ENCODE measurements around the gene PXK.

PXK gene

DNA sequence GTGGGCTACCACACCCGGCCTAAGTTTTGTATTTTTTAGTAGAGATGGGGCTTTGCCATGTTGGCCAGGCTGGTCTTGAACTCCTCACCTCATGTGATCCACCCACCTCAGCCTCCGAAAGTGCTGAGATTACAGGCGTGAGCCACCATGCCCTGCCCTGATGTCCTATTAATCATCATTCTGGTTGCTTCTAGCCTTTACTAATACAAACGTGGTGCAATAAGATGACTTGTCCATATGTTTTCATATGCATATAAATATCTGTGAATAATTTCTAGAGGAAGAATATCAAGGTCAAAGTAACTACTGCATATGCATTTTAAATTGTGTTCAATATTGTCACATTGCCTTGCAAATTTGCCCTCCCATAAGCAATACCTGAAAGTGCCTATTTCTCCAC, 126.5 kb downstream of the PXK start:
- TF ChIP-seq, protein P1, sequence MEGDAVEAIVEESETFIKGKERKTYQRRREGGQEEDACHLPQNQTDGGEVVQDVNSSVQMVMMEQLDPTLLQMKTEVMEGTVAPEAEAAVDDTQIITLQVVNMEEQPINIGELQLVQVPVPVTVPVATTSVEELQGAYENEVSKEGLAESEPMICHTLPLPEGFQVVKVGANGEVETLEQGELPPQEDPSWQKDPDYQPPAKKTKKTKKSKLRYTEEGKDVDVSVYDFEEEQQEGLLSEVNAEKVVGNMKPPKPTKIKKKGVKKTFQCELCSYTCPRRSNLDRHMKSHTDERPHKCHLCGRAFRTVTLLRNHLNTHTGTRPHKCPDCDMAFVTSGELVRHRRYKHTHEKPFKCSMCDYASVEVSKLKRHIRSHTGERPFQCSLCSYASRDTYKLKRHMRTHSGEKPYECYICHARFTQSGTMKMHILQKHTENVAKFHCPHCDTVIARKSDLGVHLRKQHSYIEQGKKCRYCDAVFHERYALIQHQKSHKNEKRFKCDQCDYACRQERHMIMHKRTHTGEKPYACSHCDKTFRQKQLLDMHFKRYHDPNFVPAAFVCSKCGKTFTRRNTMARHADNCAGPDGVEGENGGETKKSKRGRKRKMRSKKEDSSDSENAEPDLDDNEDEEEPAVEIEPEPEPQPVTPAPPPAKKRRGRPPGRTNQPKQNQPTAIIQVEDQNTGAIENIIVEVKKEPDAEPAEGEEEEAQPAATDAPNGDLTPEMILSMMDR (IDR thresholded peaks at IDR 0.05; ENCODE audit: insufficient read depth, low read length, missing control alignments): no peak
- H3K4me3 ChIP-seq (ENCODE audit: low read depth, low read length): no peak overlapping the region
- DNase-seq (ENCODE audit: low read depth, low spot score): no peak
- ChIA-PET CTCF (interaction anchor here (0.7 to 1.1 kb wide), 2 partner anchors 10 to 25 kb away, joined by 4 to 5 read pairs; no protein-coding TSS in a partner anchor), POLR2A (no interaction called here)

DNA sequence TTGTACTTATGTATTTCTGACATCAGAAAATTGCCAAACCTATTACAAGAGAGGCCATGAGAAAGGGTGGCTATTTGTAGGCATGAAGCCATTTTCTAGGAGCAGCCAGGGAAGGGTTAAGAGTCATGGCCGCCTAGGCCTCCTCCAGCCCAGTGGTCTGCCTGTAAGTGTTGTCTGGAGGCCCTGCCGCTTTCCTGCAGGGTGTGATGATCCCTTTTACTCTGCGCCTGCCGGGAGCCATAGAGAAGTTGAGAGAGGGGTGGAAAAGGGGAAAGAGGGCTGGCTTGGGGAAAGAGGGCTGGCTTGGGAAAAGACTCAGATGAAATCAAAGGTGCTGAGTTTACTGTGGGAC, 130.1 kb downstream of the PXK start:
- no peak for DNase-seq (ENCODE audit: low read depth, low spot score)
- no peak overlapping the region for H3K4me3 ChIP-seq (ENCODE audit: low read depth, low read length)
- ChIA-PET POLR2A (no interaction called here), CTCF (no interaction called here)
- TF ChIP-seq, protein P1 (IDR thresholded peaks at IDR 0.05; ENCODE audit: insufficient read depth, low read length, missing control alignments): no peak

DNA sequence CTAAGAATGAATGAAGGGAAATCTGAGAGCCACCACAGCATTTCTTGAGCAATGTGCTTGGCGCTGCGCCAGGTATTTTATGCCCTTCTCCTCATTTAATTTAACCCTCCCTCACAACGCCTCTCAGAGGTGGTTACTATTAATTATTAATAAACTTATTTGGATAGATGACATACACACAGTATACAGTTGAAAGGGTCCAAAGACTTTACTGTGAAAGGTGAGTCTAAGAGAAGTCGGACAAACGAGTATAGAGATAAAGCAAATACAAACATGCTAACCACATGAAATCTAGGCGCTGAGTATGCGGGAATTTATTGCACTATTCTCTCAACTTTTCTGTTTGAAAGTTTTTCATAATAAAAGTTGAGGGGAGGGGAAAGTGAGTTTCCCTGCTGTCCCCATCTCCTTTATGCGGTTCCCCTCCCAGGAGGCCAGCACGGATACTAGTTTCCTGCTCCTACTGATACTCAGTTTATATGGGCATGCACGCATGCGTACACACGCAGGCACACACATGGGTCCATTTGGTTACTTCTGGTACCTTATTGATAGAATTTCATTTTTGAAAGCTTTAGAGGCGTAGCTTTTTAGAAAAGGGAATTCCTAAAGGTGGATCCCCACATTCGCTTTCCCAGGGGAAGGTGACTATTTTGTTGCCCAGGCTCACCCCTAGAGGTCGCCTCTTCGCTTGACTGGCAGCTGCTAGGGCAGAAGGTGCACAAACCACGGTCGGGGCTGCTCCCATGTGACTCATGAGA, 130.7 kb downstream of the PXK start:
- ChIA-PET POLR2A (interaction anchor here (1.1 kb wide), 2 partner anchors 28 to 128 kb away, joined by 4 read pairs; no protein-coding TSS in a partner anchor), CTCF (interaction anchor here (0.6 to 1.8 kb wide), 26 partner anchors 8 to 157 kb away, joined by 3 to 13 read pairs (median 5); partner anchors contain the start of genes HTD2, KCTD6 and RPP14)
- peak; percentile 36 for DNase-seq (ENCODE audit: low read depth, low spot score)
- H3K4me3 ChIP-seq (ENCODE audit: low read depth, low read length): no peak overlapping the region
- TF ChIP-seq, protein P1 (IDR thresholded peaks at IDR 0.05; ENCODE audit: insufficient read depth, low read length, missing control alignments): peak; percentile 82

DNA sequence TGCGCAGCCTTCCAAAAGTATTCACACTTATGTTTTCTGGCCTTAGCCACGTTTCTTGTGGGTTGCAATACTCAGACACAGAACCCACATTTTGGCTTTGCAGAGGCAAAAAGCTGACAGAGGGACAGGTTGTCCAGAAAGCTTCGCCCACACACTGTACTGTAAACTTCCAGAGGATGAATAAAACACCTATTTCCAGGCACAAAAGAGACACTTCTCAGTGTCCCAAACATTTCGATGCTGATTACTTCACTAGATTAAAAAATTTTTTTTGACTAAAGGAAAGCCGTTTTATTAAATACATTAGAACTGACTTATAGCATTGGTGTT, 131.2 kb downstream of the PXK start:
- no peak overlapping the region for H3K4me3 ChIP-seq (ENCODE audit: low read depth, low read length)
- CTCF ChIA-PET: interaction anchor here (0.9 to 1.8 kb wide), 24 partner anchors 8 to 158 kb away, joined by 3 to 13 read pairs (median 5); partner anchors contain the start of genes HTD2, KCTD6 and RPP14

DNA sequence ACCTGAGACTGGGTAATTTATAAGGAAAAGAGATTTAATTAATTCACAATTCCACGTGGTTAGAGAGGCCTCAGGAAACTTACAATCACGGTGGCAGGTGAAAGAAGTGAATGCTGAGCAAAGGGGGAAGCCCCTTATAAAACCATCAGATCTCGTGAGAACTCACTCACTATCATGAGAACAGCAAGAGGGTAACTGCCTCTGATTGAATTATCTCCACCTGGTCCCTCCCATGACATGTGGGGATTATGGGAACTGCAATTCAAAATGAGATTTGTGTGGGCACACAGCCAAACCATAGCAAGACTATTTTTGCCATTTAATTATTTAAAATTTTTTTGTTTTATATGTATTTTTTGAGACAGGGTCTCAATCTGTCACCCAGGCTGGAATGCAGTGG, 132.2 kb downstream of the PXK start:
- ChIA-PET POLR2A (no interaction called here), CTCF (interaction anchor here (0.7 to 2.0 kb wide), 5 partner anchors 10 to 68 kb away, joined by 3 to 11 read pairs (median 6); no protein-coding TSS in a partner anchor)
- DNase-seq (ENCODE audit: low read depth, low spot score): no peak
- no peak overlapping the region for H3K4me3 ChIP-seq (ENCODE audit: low read depth, low read length)
- TF ChIP-seq, protein P1 (IDR thresholded peaks at IDR 0.05; ENCODE audit: insufficient read depth, low read length, missing control alignments): no peak

More for the DNA sequence above, 131.2 kb downstream of the PXK start:
- POLR2A ChIA-PET: interaction anchor here (1.1 kb wide), 2 partner anchors 27 to 128 kb away, joined by 4 read pairs; no protein-coding TSS in a partner anchor
- DNase-seq (ENCODE audit: low read depth, low spot score): no peak
- TF ChIP-seq, protein P1 (IDR thresholded peaks at IDR 0.05; ENCODE audit: insufficient read depth, low read length, missing control alignments): no peak

DNA sequence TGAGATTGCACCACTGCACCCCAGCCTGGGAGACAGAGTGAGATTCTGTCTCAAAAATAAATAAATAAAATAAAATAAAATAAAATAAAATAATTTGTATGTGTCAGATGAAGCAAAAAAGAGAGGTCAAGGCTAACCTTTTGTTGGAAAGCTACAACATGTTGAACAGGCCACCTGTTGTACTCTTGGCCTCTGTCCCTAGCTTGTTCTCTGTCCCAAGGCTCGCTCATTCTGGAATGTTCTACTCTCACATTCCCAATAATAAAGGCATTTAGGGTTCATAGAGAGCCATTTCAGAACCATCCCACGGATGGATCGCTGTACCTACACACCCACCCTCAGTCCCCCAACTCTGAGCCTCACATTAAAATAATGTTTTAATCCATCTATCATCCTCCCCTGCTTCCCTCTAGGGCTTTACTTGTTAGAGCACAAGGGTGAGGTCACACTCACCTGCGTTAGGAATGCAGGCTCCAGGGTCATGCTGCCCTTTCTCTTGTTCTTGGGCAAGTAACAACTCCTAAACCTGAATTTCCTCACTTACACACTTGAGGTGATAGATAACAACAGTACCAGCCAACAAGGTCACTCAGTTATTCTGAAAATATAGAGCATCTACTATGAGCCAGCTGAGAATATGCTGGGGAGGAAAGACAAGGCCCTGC, 134.3 kb downstream of the PXK start:
- CTCF ChIA-PET: interaction anchor here (0.6 to 2.2 kb wide), 2 partner anchors 24 to 65 kb away, joined by 4 to 7 read pairs; partner anchors contain the start of gene KCTD6
- no peak overlapping the region for H3K4me3 ChIP-seq (ENCODE audit: low read depth, low read length)
- POLR2A ChIA-PET: no interaction called here
- DNase-seq (ENCODE audit: low read depth, low spot score): no peak
- TF ChIP-seq, protein P1 (IDR thresholded peaks at IDR 0.05; ENCODE audit: insufficient read depth, low read length, missing control alignments): no peak
